ENCODE data around the gene IFNLR1.

IFNLR1 gene

GRCh38 chr1:24108334-24109165 is 78.5 kb downstream of the IFNLR1 start:
- no peak overlapping the region for H3K4me3 ChIP-seq (ENCODE audit: low read depth, low read length)

DNA sequence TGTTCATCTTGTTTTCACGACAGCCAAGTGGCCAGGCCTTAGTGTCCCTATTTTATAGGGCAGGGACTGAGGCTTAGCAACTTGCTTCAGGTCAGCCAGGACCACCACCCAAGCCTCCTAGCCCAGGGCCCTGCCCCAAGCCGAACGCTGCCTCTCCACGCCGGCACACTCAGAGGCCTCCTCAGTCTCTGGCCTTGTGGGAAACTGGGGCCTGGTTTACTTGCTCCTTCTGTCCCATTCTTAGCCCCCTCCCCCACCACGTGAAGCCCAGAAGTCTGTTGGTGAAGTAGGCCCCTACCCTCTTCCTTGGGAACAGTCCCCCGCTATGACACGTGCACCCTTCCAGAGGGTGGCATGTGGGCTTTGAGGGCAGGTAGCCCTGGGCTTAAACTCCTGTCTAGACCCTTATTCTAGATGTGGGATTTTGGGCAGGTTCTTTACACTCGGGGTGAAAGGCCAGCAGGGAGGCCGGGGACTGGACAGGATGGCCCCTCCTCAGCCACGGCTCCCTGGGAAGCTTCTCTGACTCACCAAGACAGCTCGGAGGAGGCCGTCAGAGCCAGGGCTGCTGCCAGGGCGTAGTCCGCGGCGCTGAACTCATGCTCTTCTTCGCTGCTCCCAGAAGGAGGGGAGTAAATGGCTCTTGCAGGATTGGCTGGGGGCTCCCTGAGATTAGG is 79.5 kb downstream of the IFNLR1 start:
- H3K4me3 ChIP-seq (ENCODE audit: low read depth, low read length): no peak overlapping the region

DNA sequence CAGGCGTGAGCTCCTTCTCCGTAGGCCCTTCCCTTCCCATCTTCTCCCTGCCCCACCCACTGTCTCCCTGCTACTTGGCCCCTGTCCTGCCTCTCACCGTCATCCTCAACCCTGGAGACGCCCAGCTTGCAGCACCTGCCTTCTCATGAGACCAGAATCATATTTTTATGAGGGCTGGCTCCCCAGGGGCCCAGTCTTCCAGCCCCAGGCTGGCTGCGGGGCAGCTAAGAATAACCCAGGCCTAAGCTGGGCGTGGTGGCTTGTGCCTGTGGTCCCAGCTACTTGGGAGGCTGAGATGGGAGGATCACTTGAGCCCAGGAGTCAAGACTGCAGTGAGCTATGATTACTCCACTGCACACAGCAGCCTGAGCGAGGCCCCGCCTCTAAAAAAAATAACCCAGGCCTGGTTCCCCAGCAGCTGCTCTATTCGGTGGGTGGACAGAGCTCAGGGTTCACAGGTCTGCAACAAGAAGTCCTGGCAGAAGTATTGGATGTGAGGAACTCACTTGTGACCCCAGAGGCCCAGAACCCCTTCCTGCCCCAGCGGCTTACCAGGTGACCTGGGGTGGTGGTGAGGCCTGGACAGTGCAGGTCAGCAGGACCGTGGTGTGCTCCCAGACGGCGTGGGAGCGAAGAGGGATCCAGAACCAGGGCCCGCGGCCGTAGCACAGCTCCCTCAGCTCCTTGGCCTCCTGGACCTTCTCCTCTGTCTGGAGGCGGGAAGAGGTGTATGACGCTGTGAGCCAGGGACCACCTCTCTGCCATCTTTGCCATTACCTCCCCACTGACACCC is 81.5 kb downstream of the IFNLR1 start:
- H3K4me3 ChIP-seq (ENCODE audit: low read depth, low read length): no peak overlapping the region

DNA sequence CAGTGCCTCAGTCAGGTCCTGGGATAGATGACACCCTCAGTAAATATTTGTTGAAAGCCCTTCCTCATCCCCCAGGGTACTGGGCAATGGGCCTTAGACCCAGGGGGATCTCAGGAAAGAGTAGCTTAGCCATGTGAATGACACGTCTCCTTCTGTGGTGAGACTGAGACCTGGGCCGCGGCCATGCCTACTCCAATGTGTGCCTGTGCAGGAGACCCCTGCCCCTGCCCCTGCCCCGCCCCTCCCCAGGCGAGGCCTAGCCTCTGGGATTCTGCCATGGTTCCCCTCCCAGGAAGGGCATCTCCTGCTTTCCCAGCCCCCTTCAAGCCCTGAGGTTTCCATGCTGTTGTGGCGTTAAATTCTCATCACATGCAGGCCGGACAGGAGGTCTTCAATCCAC is 82.2 kb downstream of the IFNLR1 start:
- no peak overlapping the region for H3K4me3 ChIP-seq (ENCODE audit: low read depth, low read length)

Measured in iPS-11a (cell line).